HUES64 (cell line): Measurements from ENCODE around the gene PREX1.
"Not testable (repeated sequence)": the region's sequence is repeated elsewhere in the genome, so short reads cannot be mapped to it uniquely, and the experiment has no call there.

Experiments used
- H3K27ac ChIP-seq: 2 replicates; pipeline ENCODE4 v1.7.0; 2013; ENCODE audit warnings: low read depth, low read length, inconsistent platforms
- H3K27me3 ChIP-seq: 2 replicates; pipeline ENCODE4 v1.6.1; 2013; ENCODE audit warnings: mild to moderate bottlenecking, low read length; ENCODE audit not compliant: insufficient read depth
- H3K36me3 ChIP-seq: 2 replicates; pipeline ENCODE4 v1.6.1; 2013; ENCODE audit warnings: mild to moderate bottlenecking, low read length; ENCODE audit not compliant: insufficient read depth
- H3K4me1 ChIP-seq: 2 replicates; pipeline ENCODE4 v1.6.1; 2013; ENCODE audit warnings: mild to moderate bottlenecking, low read length, moderate library complexity; ENCODE audit not compliant: insufficient read depth
- H3K4me3 ChIP-seq: 2 replicates; pipeline ENCODE4 v1.5.1; 2013; ENCODE audit warnings: mild to moderate bottlenecking, low read length, moderate library complexity
- H3K9ac ChIP-seq: 2 replicates; pipeline ENCODE4 v1.6.1; 2013; ENCODE audit warnings: mild to moderate bottlenecking, low read depth, low read length
- H3K9me3 ChIP-seq: 2 replicates; pipeline ENCODE4 v1.6.1; 2013; ENCODE audit warnings: low read depth, low read length; ENCODE audit not compliant: insufficient read depth
- WGBS: fragments of 150-250, 120-280 bp; methylation state at CpG from one replicate; pipeline ENCODE4 v1.1.7; 2013; ENCODE audit warnings: missing lambda C conversion rate; 5-methylcytosine and 5-hydroxymethylcytosine counted together

The PREX1 gene

GRCh38 chr20:48782901-48783308 lies 44.9 kb downstream of the PREX1 start:
- H3K4me3 ChIP-seq, result no peak overlapping the region
- WGBS, result 96% methylated on average over 6 of the region's 6 CpGs
- no peak overlapping the region for H3K9ac ChIP-seq

GRCh38 chr20:48782053-48782452 lies 45.7 kb downstream of the PREX1 start:
- H3K4me1 ChIP-seq, result peaks cover 14% of the 10 kb centered on the region; the same call in 1 of the 2 replicates
- 84% methylated on average over 4 of the region's 4 CpGs for WGBS

More at GRCh38 chr20:48782901-48783308, 44.9 kb downstream of the PREX1 start:
- Histone ChIP-seq H3K27ac (no peak overlapping the region), H3K36me3 (no peaks in the 10 kb centered on the region; the same call in 1 of the 2 replicates), H3K27me3 (no peaks in the 10 kb centered on the region), H3K9me3 (peaks cover 5% of the 10 kb centered on the region; the same call in 1 of the 2 replicates), H3K4me1 (peaks cover 20% of the 10 kb centered on the region; the same call in 1 of the 2 replicates)

GRCh38 chr20:48781634-48782033 lies 46.2 kb downstream of the PREX1 start:
- H3K4me3 ChIP-seq, result no peak overlapping the region

More at GRCh38 chr20:48782053-48782452, 45.7 kb downstream of the PREX1 start:
- H3K27me3 ChIP-seq, result no peaks in the 10 kb centered on the region
- no peak overlapping the region for H3K27ac ChIP-seq
- H3K9ac ChIP-seq, result no peak overlapping the region
- H3K4me3 ChIP-seq, result no peak overlapping the region
- H3K36me3 ChIP-seq, result no peaks in the 10 kb centered on the region; the same call in 1 of the 2 replicates
- H3K9me3 ChIP-seq, result peaks cover 5% of the 10 kb centered on the region; the same call in 1 of the 2 replicates

GRCh38 chr20:48779435-48779834 lies 48.4 kb downstream of the PREX1 start:
- H3K9me3 ChIP-seq, result peaks cover 10% of the 10 kb centered on the region; the same call in 1 of the 2 replicates
- H3K36me3 ChIP-seq, result no peaks in the 10 kb centered on the region; the same call in 1 of the 2 replicates
- WGBS, result 94% methylated on average over 2 of the region's 2 CpGs
- H3K9ac ChIP-seq, result no peak overlapping the region
- H3K4me1 ChIP-seq, result peaks cover 12% of the 10 kb centered on the region; the same call in 1 of the 2 replicates
- no peaks in the 10 kb centered on the region for H3K27me3 ChIP-seq
- no peak overlapping the region for H3K4me3 ChIP-seq
- no peak overlapping the region for H3K27ac ChIP-seq

More at GRCh38 chr20:48781634-48782033, 46.2 kb downstream of the PREX1 start:
- no peak overlapping the region for H3K27ac ChIP-seq
- peaks cover 5% of the 10 kb centered on the region; the same call in 1 of the 2 replicates for H3K9me3 ChIP-seq
- H3K36me3 ChIP-seq, result no peaks in the 10 kb centered on the region; the same call in 1 of the 2 replicates
- H3K27me3 ChIP-seq, result no peaks in the 10 kb centered on the region
- H3K4me1 ChIP-seq, result peaks cover 12% of the 10 kb centered on the region; the same call in 1 of the 2 replicates
- H3K9ac ChIP-seq, result no peak overlapping the region
- WGBS, result 90% methylated on average over 1 of the region's 1 CpG

- H3K27me3 ChIP-seq, result no peaks in the 10 kb centered on the region
- peaks cover 10% of the 10 kb centered on the region; the same call in 1 of the 2 replicates for H3K9me3 ChIP-seq
- peaks cover 7% of the 10 kb centered on the region; the same call in 1 of the 2 replicates for H3K4me1 ChIP-seq
- no peak overlapping the region for H3K4me3 ChIP-seq
- 96% methylated on average over 4 of the region's 4 CpGs for WGBS
- no peaks in the 10 kb centered on the region; the same call in 1 of the 2 replicates for H3K36me3 ChIP-seq
- H3K9ac ChIP-seq, result no peak overlapping the region
- no peak overlapping the region for H3K27ac ChIP-seq
Observed at GRCh38 chr20:48777821-48778220, 50.0 kb downstream of the PREX1 start.

- 98% methylated on average over 8 of the region's 8 CpGs for WGBS
- Histone ChIP-seq H3K9me3 (peaks cover 10% of the 10 kb centered on the region; the same call in 1 of the 2 replicates), H3K27ac (no peak overlapping the region), H3K27me3 (no peaks in the 10 kb centered on the region), H3K36me3 (no peaks in the 10 kb centered on the region; the same call in 1 of the 2 replicates), H3K9ac (no peak overlapping the region), H3K4me1 (peaks cover 6% of the 10 kb centered on the region; the same call in 1 of the 2 replicates), H3K4me3 (no peak overlapping the region)
Observed at GRCh38 chr20:48777005-48777404, 50.8 kb downstream of the PREX1 start.

- Histone ChIP-seq H3K36me3 (no peaks in the 10 kb centered on the region; the same call in 1 of the 2 replicates), H3K4me1 (no peaks in the 10 kb centered on the region; the same call in 1 of the 2 replicates), H3K4me3 (no peak overlapping the region), H3K27me3 (no peaks in the 10 kb centered on the region), H3K9me3 (peaks cover 10% of the 10 kb centered on the region; the same call in 1 of the 2 replicates), H3K27ac (no peak overlapping the region), H3K9ac (no peak overlapping the region)
- 84% methylated on average over 7 of the region's 7 CpGs for WGBS
Observed at GRCh38 chr20:48776306-48776705, 51.5 kb downstream of the PREX1 start.

- not testable (repeated sequence) for H3K9ac ChIP-seq, H3K36me3 ChIP-seq, H3K27me3 ChIP-seq, H3K4me1 ChIP-seq, H3K4me3 ChIP-seq, H3K27ac ChIP-seq
- WGBS, result 93% methylated on average over 7 of the region's 7 CpGs
- H3K9me3 ChIP-seq, result peaks cover 10% of the 10 kb centered on the region; the same call in 1 of the 2 replicates
Observed at GRCh38 chr20:48775545-48775944, 52.3 kb downstream of the PREX1 start.

- H3K27me3 ChIP-seq, result no peaks in the 10 kb centered on the region
- H3K4me1 ChIP-seq, result no peaks in the 10 kb centered on the region; the same call in 1 of the 2 replicates
- no peaks in the 10 kb centered on the region; the same call in 1 of the 2 replicates for H3K36me3 ChIP-seq
- H3K9me3 ChIP-seq, result peaks cover 10% of the 10 kb centered on the region; the same call in 1 of the 2 replicates
- no peak overlapping the region for H3K4me3 ChIP-seq
- H3K9ac ChIP-seq, result no peak overlapping the region
- 89% methylated on average over 11 of the region's 11 CpGs for WGBS
- no peak overlapping the region for H3K27ac ChIP-seq
Observed at GRCh38 chr20:48774696-48775095, 53.1 kb downstream of the PREX1 start.

- Histone ChIP-seq H3K36me3 (no peaks in the 10 kb centered on the region), H3K27me3 (no peaks in the 10 kb centered on the region), H3K27ac (no peak overlapping the region), H3K9me3 (0 out of 2 replicates have a peak, but pooled peaks cover 5% of the 10 kb centered on the region), H3K4me1 (peaks cover 4% of the 10 kb centered on the region; the same call in 1 of the 2 replicates), H3K9ac (no peak overlapping the region), H3K4me3 (no peak overlapping the region)
- WGBS, result 94% methylated on average over 14 of the region's 14 CpGs
Observed at GRCh38 chr20:48773837-48774418, 53.9 kb downstream of the PREX1 start.
